ENCODE results near the gene ARHGAP9. TPM values are rescaled to one million over a fixed set of nuclear protein-coding genes. Genes with fewer than 3 reads are reported as not detected.

Gene ARHGAP9
- total and polyA plus RNA-seq, 2 of the 8 experiments (the other 6 are each of a cell fraction or from before 2014, with no cell fraction given): 3.2 to 6.0 TPM

- TF ChIP-seq SIRT6 (IDR thresholded peaks at IDR 0.05; ENCODE audit: low read length) (no peak), JUN (IDR thresholded peaks at IDR 0.05; ENCODE audit: low read depth, low read length) (no peak)
- Histone ChIP-seq H2AFZ (ENCODE audit: low read length) (no peak overlapping the region), H3K9ac (replicated peaks in 1 of 4; ENCODE audit: extremely low read depth in 1 of 4, low read depth in 3 of 4, low read length in 3 of 4) (no peak overlapping the region), H3K18ac (ENCODE audit: extremely low read depth, low read length) (no peak overlapping the region), H3K23ac (ENCODE audit: insufficient read length) (no peak overlapping the region), H2BK120ac (replicated peaks; ENCODE audit: low read depth, low read length) (no peak overlapping the region), H2BK12ac (ENCODE audit: low read depth, low read length) (no peak overlapping the region), H2BK5ac (ENCODE audit: low read depth, low read length) (no peak overlapping the region), H4K91ac (replicated peaks; ENCODE audit: insufficient read length, low read length) (no peak overlapping the region), H3K4me3 (ENCODE audit: extremely low read depth in 1 of 4, insufficient read depth in 2 of 4, low read depth in 3 of 4, low read length in 4 of 4) (no peak overlapping the region), H3K14ac (ENCODE audit: insufficient read length) (no peak overlapping the region), H3K27ac (ENCODE audit: low read depth, low read length) (no peak overlapping the region), H3K4ac (replicated peaks; ENCODE audit: insufficient read length, low read depth, low read length) (no peak overlapping the region), H3K4me2 (ENCODE audit: insufficient read depth in 1 of 2, low read depth in 2 of 2, low read length in 2 of 2) (no peak overlapping the region), H3K27me3 (replicated peaks in 1 of 4; ENCODE audit: control insufficient read depth in 3 of 4, extremely low read depth in 1 of 4, insufficient read depth in 3 of 4, low read length in 3 of 4) (no peaks in the 10 kb centered on the region), H4K20me1 (replicated peaks in 1 of 2; ENCODE audit: control insufficient read depth in 1 of 2, insufficient read depth in 2 of 2, low read length in 2 of 2) (no peaks in the 10 kb centered on the region), H2AK5ac (ENCODE audit: low read depth, low read length) (no peak overlapping the region), H3K36me3 (ENCODE audit: control insufficient read depth in 2 of 4, insufficient read depth in 4 of 4, low read length in 3 of 4) (no peaks in the 10 kb centered on the region), H3K4me1 (replicated peaks in 1 of 4; ENCODE audit: control insufficient read depth in 3 of 4, insufficient read depth in 4 of 4, low read length in 3 of 4) (peaks cover 0 to 11% (median 6%) of the 10 kb centered on the region in 4 experiments; a peak in 6 of 7 replicates), H3K9me3 (ENCODE audit: insufficient read depth in 2 of 2, low read depth in 1 of 2, low read length in 1 of 2) (no peaks in the 10 kb centered on the region), H3K79me1 (ENCODE audit: low read depth, low read length) (no peaks in the 10 kb centered on the region), H3K23me2 (ENCODE audit: low read depth, low read length) (no peaks in the 10 kb centered on the region; the same call in 1 of the 2 replicates), H3K56ac (replicated peaks; ENCODE audit: insufficient read length, low read depth, low read length) (no peak overlapping the region), H3K79me2 (ENCODE audit: control insufficient read depth in 1 of 2, insufficient read depth in 2 of 2, low read length in 2 of 2) (no peaks in the 10 kb centered on the region), H2BK20ac (ENCODE audit: low read length) (no peak overlapping the region), H4K5ac (ENCODE audit: insufficient read length, low read depth, low read length) (no peak overlapping the region), H4K8ac (ENCODE audit: extremely low read depth, insufficient read depth, low read length) (no peak overlapping the region), H2BK15ac (ENCODE audit: low read length) (peak overlapping the region; percentile 81; the same call in 1 of the 2 replicates)
- CTCF ChIA-PET (ENCODE audit: partially characterized antibody): interaction anchor here (0.9 to 18.5 kb wide), 10 partner anchors 9 to 206 kb away, joined by 3 to 478 read pairs (median 20); partner anchors contain the start of genes ARHGAP9, GLI1, INHBC and MARS1
- WGBS, 2 experiments (ENCODE audit: extremely low coverage in 1 of 2, insufficient coverage in 1 of 2, insufficient read length in 1 of 2, insufficient replicate concordance in 2 of 2, low coverage in 1 of 2, low lambda C conversion rate in 2 of 2, missing lambda C conversion rate in 1 of 2): 89% methylated on average over 3 of the region's 3 CpGs; no CpG with 5 or more reads in 1 of the 2 experiments
- FAIRE-seq: no peak
- POLR2A ChIA-PET (ENCODE audit: partially characterized antibody): interaction anchor here (0.9 to 11.2 kb wide), 3 partner anchors 9 to 206 kb away, joined by 3 to 168 read pairs (median 3); partner anchors contain the start of genes INHBC and R3HDM2
- DNase-seq (ENCODE audit: low read depth in 1 of 2, low spot score in 2 of 2): no peak
Observed at GRCh38 chr12:57450057-57450456, 29.6 kb downstream of the ARHGAP9 start.

Data from H1 (cell line).